Thyroid gland (tissue), 4 donors: Measurements from ENCODE around the gene ADORA2B. TPM values are rescaled to one million over a fixed set of nuclear protein-coding genes. Genes with fewer than 3 reads are reported as not detected.

Source experiments
- DNase-seq, 2 donors: peaks; one replicate each; pipeline ENCODE4 v3.0.0-alpha.2; 2019
- H3K27ac ChIP-seq, 3 donors: fragments of 200-600 bp; sonication (generic); 1 replicate in 2 of 3; 2 replicates in 1 of 3; pipeline ENCODE4 v1.5.1; 2016 to 2019; ENCODE audit warnings: mild to moderate bottlenecking in 1 of 3, moderate library complexity in 1 of 3
- H3K27me3 ChIP-seq: fragments of 200-600 bp; sonication (generic); one replicate; pipeline ENCODE4 v1.5.1; 2019
- H3K36me3 ChIP-seq, 2 donors: fragments of 200-600 bp; sonication (generic); one replicate each; pipeline ENCODE4 v1.5.1; 2016 to 2019
- H3K4me1 ChIP-seq, 2 donors: fragments of 200-600 bp; sonication (generic); one replicate each; pipeline ENCODE4 v1.5.1; 2017 to 2019
- H3K4me3 ChIP-seq, 3 donors: fragments of 200-600 bp; sonication (generic); replicated peaks in 1 of 3; 1 replicate in 2 of 3; 2 replicates in 1 of 3; pipeline ENCODE4 v1.5.1; 2016; ENCODE audit warnings: mild to moderate bottlenecking in 1 of 3
- H3K9me3 ChIP-seq: fragments of 200-600 bp; sonication (generic); one replicate; pipeline ENCODE4 v1.5.1; 2017
- POLR2A ChIP-seq, 2 donors: fragments of 450-650 bp; IDR thresholded peaks; one replicate each; pipeline ENCODE4 v1.6.1; 2017; ENCODE audit warnings: antibody characterized with exemption in 2 of 2, mild to moderate bottlenecking in 2 of 2, moderate library complexity in 1 of 2
- WGBS, 2 donors: methylation state at CpG; one replicate each; pipeline ENCODE4 v1.1.5; 2017; 5-methylcytosine and 5-hydroxymethylcytosine counted together
- intact Hi-C: fragments of 100-400 bp; cut with DNase I; formaldehyde crosslinking; loops from one replicate; pipeline ENCODE4 v1.15.1; 2023
- total RNA-seq, 4 donors: library from RNA; depleted of rRNA; stranded (reverse); fragments of >200 nt; gene quantifications; one replicate each; pipeline ENCODE4 v1.2.3, GENCODE V29; 2016
- TF ChIP-seq, protein P1 (sequence below), 6 experiments: fragments of 200-600 bp in 3 of 6; fragments of 450-650 bp in 3 of 6; sonication (generic) in 3 of 6; IDR thresholded peaks; one replicate each; pipeline ENCODE4 v1.5.1; 2016 to 2019; ENCODE audit warnings: antibody characterized with exemption in 6 of 6, mild to moderate bottlenecking in 2 of 6, inconsistent platforms in 1 of 6, moderate library complexity in 1 of 6

ADORA2B gene
- total RNA-seq, 4 donors from 2014 or later = not detected

DNA sequence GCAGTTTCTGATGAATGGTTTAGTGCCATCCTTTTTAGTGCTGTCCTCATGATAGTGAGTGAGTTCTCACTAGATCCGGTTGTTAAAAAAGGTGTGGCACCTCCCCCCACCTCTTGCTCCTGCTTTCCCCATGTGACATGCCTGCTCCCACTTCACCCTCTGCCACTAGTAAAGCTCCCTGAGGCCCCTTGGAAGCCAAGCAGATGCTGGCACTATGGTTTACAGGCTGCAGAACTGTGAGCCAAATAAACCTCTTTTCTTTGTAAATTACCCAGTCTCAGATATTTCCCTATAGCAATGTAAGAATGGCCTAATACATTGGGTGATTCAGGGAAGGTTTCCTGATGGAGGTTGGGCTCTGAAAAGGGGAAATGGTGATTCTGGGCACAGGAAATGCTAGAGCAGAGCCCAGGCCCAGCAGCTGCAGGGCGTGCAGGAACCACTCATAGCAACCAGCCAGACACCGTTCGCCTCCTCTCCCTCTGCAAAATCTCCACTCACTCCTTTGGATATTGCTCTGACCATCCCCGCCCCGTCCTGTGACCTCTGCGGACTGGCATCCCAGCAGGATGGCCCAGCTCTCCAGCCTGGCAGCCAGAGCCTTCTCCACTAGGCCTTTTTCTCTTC is 2.6 kb upstream of the ADORA2B start:
- WGBS, 2 donors = 85 to 88% methylated on average over 7 of the region's 7 CpGs
- H3K4me3 ChIP-seq = no peak overlapping the region
- peaks cover 11 to 22% of the 10 kb centered on the region in 2 donors for H3K4me1 ChIP-seq
- H3K36me3 ChIP-seq = no peaks in the 10 kb centered on the region
- no peak for DNase-seq
- intact Hi-C loops = no loop called here
- TF ChIP-seq POLR2A (IDR thresholded peaks at IDR 0.05) = no peak
- TF ChIP-seq, protein P1, sequence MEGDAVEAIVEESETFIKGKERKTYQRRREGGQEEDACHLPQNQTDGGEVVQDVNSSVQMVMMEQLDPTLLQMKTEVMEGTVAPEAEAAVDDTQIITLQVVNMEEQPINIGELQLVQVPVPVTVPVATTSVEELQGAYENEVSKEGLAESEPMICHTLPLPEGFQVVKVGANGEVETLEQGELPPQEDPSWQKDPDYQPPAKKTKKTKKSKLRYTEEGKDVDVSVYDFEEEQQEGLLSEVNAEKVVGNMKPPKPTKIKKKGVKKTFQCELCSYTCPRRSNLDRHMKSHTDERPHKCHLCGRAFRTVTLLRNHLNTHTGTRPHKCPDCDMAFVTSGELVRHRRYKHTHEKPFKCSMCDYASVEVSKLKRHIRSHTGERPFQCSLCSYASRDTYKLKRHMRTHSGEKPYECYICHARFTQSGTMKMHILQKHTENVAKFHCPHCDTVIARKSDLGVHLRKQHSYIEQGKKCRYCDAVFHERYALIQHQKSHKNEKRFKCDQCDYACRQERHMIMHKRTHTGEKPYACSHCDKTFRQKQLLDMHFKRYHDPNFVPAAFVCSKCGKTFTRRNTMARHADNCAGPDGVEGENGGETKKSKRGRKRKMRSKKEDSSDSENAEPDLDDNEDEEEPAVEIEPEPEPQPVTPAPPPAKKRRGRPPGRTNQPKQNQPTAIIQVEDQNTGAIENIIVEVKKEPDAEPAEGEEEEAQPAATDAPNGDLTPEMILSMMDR (IDR thresholded peaks at IDR 0.05) = no peak
- no peaks in the 10 kb centered on the region for H3K27me3 ChIP-seq
- H3K27ac ChIP-seq = no peak overlapping the region
- no peaks in the 10 kb centered on the region for H3K9me3 ChIP-seq

DNA sequence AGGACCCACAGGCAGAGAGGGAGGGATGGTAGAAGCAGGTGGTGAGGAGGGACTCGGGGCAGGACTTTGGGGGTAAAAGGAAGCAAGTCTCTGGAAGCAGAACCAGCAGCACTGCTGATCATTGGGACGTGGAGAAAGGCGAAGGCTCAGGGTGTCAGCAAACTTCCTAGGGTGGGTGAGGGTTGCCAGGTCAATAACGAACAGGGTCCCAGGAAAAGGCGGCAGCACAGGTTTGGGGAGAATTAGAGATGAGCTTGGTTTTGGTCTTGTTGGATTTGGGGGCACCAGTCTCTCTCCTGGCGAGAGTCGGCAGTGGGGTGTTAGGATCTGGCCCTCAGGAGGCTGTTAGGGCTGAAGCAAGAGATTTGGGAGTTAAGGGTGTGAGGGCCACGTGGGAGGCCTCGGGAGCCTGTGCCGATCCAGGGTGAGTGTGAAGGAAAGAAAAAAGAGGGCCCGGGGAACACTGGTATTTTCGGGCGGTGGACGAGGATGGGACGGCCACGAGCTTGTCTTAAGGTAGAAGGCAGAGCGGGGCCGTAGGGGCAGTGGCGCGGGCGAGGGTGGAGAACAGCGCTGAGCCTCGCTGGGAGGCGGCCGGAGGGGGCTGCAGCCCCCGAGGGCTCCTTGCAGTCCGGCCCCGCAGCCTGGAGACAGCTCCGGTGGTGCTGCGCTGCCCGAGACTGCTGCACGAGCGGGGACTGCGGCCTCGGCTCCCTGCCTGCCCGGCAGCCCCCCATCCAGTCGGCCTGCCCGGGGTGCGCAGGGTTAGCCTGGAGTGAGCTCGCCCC is 765 bp upstream of the ADORA2B start:
- peak overlapping the region; percentile 25 to 32 (median 25) for H3K4me3 ChIP-seq
- 30 to 34% methylated on average over 23 to 26 of the region's 40 CpGs for WGBS, 2 donors
- TF ChIP-seq, protein P1 (IDR thresholded peaks at IDR 0.05) = no peak
- no peak for TF ChIP-seq POLR2A (IDR thresholded peaks at IDR 0.05)
- intact Hi-C loops = no loop called here
- H3K27me3 ChIP-seq = no peaks in the 10 kb centered on the region
- H3K9me3 ChIP-seq = no peaks in the 10 kb centered on the region
- peaks cover 11 to 22% of the 10 kb centered on the region in 2 donors for H3K4me1 ChIP-seq
- H3K27ac ChIP-seq = no peak overlapping the region
- no peaks in the 10 kb centered on the region for H3K36me3 ChIP-seq
- peak in 1 of 2 donors; percentile 7 for DNase-seq

DNA sequence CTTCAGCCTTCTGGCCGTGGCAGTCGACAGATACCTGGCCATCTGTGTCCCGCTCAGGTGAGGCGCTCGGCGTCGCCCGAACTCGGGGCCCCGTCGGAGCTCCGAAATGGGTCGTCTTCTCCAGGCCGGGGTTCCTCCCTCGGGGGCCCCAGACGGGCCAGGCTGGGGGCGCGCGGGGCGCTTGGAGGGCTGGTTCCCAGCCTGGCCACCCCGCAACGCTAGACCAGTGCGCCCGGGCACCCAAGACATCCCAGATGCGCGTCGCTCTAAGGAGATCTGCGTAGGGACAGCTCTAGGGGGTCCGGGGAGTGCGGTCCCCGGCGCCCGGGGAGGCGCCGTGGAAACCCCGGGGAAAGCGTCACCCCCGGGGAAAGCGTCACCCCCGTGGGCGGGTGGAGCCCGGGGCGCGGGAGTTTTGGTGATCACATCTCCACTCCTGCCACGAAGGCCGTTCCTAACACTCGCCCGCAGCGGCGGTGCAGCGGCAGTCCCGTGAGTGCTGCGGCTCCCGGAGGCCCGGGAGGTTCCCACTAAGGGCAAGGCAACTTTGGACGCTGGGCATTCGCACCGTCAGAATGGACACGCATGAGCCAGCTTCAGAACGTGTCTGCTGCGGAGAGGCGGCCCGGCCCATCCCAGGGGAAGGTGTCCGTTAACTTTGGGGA is 729 bp downstream of the ADORA2B start:
- no peak overlapping the region for H3K27ac ChIP-seq
- peak overlapping the region in 2 of 3 donors; percentile 25 to 32 for H3K4me3 ChIP-seq
- H3K27me3 ChIP-seq = no peaks in the 10 kb centered on the region
- H3K9me3 ChIP-seq = no peaks in the 10 kb centered on the region
- TF ChIP-seq POLR2A (IDR thresholded peaks at IDR 0.05) = no peak
- TF ChIP-seq, protein P1 (IDR thresholded peaks at IDR 0.05) = no peak
- intact Hi-C loops = no loop called here
- H3K4me1 ChIP-seq = peaks cover 11 to 22% of the 10 kb centered on the region in 2 donors
- DNase-seq = no peak
- no peaks in the 10 kb centered on the region for H3K36me3 ChIP-seq
- 6% methylated on average over 19 to 29 of the region's 64 CpGs for WGBS, 2 donors

DNA sequence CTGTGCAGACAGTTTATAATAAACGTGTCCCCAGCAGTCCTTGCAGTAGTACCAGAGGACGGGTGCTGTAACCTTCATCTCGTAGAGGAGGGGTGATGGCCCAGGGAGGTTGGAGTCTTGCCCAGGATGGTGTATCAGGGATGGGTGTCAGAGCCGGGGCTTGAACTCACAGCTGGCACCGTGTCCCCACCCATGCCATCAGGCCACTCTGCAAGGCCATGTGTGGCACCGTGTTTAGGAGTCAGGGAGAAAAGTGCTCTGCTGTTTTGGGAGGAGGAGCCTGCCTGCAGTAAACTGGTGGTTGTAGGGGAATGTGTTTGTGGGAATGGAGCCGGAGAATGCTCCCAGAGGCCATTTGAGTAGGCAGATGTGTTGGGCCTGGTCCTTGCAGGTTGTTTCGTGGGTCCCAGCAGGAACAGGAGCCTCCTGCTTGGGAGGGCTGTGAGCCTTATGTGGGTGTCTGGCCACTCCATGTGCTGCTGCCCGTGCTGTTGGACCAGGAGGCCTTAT is 1.7 kb downstream of the ADORA2B start:
- no peaks in the 10 kb centered on the region for H3K27me3 ChIP-seq
- WGBS, 2 donors = 81 to 87% methylated on average over 9 of the region's 9 CpGs
- H3K9me3 ChIP-seq = no peaks in the 10 kb centered on the region
- H3K27ac ChIP-seq = no peak overlapping the region
- intact Hi-C loops = no loop called here
- H3K36me3 ChIP-seq = no peaks in the 10 kb centered on the region
- H3K4me1 ChIP-seq = peaks cover 11 to 22% of the 10 kb centered on the region in 2 donors
- TF ChIP-seq, protein P1 (IDR thresholded peaks at IDR 0.05) = no peak
- no peak for TF ChIP-seq POLR2A (IDR thresholded peaks at IDR 0.05)
- no peak for DNase-seq
- H3K4me3 ChIP-seq = no peak overlapping the region
